Inflammatory macrophage treated with lipopolysaccharide for 1 hour (primary cell): Measurements from ENCODE around the gene GRAP2.
"Not testable (repeated sequence)": the region's sequence is repeated elsewhere in the genome, so short reads cannot be mapped to it uniquely, and the experiment has no call there.

ENCODE experiments used
- DNase-seq, 2 donors: peaks; one replicate each; pipeline ENCODE4 v3.0.0-alpha.2; 2020 to 2022

GRAP2 gene

DNA sequence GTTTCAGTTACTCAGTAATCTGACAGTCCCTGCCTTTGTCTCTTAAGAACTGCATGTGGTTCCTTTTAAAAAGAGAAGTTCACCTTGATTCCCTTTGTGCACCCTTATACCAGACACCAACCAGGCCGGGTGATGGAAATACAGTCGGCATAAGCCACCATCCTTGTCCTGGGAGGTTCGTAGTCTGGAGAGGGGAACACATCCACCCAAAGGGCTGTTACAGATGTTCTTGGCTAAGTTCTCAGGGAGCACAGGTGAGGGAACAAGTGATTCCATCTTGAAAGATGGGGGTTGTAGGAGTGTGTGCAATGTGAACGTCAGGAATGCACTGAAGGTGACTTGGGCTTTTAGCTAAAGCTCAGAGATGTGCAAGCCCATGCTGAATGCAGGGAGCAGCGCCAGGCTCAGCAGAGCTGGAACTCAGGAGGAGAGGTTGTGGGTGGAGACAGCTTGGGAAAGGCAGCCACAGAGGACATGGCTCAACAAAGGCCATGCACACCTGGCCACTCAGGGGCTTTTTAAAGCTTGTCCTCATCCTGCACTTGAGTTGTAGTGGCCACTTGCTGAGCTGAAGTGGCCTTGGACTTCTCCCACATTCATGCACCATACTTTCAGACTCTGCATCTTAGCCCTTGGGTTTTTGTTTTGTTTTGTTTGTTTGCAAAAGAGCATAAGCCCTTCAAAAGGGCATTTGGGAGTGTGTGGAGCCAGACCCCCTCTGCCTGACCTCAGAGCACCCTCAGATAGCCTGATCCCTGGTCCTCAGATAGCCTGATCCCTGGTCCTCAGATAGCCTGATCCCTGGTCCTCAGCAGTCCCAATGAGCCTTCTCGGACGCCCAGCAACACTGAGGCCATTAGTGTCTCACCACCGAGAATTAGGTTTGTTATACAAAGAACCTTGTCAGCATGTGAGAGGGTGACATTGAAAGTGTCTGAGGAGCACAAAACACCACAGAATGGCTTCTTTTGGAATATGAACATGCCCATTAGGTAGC is 46.6 kb downstream of the GRAP2 start:
- no peak for DNase-seq

DNA sequence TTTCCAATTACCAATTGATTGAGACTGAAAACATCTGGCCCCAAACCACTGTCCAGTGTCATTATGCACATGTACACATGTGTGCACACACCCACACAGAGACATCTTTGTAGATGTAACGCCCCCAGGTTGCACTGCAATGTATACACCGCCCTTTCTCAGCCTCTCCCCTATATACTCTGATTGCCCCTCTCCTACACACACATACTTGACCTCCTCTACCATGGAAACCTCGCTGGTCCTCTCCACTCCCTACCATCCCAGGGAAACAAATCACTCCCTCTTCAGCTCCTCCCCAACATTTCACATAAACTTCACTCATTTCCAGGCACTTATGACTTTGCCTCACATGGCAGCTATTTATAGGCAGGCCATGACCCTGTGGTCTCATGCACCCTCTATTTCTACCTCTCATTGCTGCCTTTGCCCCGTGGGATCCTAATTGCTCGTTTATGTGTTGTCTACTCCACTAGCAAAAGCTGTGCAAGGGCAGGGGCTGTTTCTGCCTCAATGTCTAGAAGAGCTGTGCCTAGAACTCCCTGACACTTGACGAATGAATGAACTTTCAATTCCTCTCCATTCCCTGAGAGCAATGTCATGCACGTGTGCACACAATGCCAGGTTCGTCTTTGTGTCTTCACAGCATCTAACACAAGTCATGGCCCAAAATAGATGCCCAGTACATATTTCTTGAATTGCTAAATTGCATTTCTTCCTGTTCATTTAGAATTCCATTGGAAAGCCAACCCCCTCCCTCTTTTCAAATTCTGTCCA is 49.3 kb downstream of the GRAP2 start:
- no peak for DNase-seq

DNA sequence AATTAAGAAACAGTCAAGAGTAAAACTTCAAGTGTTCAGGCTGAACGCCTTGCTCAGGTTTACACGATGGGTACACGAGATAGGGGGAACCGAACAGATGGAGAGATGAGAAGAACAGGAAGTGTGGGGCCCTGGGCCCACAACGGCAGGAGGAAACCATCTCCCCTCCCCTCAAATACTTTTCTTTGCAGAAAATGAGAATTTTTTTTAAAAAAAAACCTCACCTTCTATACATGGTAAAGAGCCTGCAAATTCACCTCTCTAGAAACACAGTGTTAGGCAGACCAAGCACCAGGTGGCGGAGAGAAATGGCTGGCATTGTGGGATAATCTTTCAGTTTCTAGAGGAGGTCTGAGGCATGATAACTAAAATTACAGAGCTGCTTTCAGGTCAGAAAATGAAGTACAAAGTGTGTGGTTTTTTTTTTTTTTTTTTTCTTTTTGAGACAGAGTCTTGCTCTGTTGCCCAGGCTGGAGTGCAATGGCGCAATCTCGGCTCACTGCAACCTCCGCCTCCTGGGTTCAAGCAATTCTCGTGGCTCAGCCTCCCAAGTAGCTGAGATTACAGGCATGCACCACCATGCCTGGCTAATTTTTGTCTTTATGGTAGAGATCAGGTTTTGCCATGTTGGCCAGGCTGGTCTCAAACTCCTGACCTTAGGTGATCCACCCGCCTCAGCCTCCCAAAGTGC is 50.9 kb downstream of the GRAP2 start:
- DNase-seq, result not testable (repeated sequence)

DNA sequence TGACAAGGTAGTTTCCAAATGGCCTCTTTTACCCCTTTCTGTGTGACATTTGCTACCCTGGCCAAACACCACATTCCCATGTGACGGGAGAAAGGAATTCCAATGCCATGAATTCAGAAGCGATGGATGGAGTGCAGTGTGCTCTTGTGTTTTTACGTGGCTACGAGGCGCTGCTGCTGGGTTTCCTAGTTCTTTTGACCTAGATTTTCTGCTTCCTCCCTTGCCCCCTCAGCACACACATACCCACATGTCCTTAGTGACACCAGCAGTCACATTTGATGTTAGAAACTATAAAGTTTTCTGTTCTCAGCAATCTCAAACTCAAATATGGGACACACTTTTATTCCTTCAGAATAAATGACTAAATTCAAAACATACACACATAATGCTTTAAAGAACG is 51.5 kb downstream of the GRAP2 start:
- DNase-seq, result no peak

DNA sequence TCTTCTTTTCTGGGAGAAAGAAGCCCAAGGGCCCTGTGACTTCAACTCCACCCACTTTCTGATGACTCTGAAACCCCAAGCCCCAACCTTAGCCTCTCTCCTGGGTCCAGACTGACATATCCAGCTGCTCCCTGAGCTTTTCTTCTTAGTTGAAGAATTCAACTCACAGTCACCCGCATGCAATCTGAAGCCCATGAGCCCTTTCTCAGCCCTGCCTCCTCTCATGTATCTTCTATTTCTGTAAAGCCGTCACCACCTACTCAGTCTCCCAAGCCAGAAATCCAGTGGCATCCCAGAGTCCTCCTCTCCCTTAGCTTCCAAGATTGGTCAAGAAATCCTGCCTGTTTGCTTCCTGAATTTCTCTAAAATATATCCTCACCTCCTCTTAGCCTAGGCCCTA is 52.2 kb downstream of the GRAP2 start:
- DNase-seq, result no peak

DNA sequence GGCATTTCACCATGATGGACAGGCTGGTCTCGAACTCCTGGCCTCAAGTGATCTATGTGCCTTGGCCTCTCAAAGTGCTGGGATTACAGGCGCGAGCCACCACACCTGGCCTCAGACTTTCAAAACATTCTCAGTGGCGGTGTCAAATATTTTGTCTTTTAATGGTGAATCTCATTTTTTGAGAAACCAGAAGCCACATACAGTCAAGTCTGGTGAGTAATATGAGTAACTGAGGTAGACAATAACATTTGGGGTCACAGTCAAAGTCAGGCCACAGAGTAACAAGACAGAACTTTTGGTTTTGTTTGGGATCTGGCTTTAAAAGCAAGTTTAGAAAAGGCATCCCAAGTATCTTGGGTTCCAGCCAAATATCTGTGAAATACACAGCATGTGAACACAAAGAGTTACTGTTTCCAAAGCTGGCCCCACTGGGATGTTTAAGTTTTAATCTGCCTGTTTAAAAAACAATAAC is 53.7 kb downstream of the GRAP2 start:
- no peak for DNase-seq

DNA sequence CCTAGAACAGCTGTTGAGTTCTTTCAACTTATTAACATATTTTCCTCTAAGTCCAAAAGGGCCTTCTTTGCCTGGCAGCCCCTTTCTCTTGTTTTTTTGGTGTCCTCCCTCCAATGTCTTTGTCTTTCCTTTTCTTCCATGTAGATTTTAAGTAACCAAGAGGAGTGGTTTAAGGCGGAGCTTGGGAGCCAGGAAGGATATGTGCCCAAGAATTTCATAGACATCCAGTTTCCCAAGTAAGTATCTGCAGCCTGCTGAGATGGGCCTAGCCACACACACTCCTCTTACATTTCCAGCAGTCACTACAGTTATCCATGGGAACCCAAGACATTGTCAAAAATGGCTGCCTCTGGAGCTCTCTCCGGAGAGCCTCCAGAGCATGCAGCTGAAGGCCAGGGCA is 54.8 kb downstream of the GRAP2 start:
- no peak for DNase-seq

DNA sequence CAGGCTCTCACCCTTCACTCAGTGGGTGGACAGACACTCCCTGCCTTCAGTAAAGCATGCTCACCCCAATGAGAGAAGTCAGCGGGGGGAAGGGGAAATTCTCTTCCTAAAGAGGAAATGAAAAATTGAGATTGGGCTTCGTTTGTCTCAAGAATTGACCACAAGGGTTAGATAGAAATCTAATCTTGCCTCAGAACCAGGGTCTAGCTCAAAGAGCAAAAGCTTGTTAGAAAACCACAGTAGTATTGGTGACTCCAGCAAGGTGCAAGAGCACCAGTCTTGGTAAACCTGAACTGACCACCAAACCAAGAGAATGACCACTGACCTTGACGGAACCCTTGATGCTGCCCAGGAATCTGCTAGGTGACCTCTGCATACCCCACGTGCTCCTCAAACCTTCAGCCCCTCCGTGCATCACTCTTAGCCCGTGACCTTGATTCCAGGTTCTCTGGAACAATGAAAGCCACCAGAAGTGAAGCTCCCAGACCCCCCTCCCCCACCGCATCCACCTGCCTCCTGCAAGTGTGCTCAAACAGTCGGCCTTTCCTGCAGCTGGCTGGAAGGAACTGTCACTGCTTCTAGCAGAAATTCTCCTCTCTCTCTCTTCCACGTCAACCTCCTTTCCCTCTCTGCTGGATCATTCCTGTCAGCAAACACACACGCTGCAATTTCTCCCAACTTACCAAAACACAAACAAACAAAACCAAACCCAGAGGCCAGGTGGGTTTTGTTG is 56.2 kb downstream of the GRAP2 start:
- DNase-seq, result peak; percentile 44 to 68

DNA sequence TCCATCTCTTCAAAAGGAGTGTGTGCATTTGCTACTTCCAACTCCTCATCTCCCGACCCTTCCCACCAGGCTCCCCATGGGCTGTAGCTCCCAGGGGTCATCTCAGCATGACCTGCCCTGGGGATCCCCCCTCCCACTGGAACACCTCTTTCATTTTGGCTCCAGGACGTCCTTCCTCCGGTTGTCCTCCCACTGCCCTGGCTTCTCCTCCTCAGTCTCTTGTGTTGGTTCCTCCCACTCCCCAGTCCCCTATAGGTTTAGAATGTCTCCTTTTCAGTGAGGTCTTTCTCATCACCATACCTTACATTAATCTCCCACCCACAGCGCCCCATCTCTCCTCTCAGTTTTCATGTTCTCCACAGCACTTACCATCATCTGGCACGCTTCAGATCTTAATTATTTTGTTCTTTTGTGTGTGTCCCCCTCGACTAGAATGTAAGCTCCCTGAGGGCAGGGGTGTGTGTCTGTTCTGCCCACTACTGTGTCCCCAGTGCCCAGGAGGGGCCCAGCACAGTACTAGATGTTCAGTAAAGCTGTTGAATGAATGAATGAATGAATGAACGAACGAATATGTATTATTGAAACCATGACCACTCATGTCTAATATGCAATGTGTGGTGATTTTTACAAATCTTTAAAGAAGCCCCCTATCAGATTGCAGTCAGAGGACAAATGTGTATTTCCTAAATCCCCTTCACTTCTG is 57.3 kb downstream of the GRAP2 start:
- no peak for DNase-seq

DNA sequence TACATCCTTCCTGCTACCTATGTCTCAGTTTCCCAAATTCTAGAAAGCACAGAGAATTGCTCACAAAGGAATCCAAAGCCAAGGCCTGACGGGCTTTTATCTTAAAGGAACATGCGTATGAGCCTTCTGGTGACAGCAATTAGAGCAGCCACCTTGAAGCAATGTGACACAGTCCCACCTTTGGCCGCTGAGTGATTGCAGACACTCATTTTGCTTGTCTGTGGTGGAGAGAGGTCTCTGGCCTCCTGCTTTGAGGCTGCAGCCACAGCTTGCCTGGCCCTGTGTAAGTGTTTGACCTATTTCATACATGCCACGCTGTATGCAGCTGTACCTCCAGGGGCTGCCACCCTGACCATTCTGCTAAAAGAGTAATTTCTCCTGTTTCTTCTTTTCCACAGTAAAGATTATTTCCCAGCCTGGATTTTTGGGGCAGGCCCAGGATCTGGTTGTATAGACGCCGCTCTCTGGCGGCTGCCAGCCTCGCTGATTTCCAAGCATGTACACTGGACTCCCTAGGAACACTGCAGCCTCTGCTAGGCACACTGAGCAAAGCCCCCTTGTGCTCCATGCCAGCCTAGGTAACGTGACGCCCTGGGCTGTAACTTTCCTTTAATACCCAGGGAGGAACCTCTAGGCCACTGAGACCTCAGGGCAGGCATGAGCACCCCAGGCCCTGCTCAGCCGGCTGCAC is 58.2 kb downstream of the GRAP2 start:
- no peak for DNase-seq

DNA sequence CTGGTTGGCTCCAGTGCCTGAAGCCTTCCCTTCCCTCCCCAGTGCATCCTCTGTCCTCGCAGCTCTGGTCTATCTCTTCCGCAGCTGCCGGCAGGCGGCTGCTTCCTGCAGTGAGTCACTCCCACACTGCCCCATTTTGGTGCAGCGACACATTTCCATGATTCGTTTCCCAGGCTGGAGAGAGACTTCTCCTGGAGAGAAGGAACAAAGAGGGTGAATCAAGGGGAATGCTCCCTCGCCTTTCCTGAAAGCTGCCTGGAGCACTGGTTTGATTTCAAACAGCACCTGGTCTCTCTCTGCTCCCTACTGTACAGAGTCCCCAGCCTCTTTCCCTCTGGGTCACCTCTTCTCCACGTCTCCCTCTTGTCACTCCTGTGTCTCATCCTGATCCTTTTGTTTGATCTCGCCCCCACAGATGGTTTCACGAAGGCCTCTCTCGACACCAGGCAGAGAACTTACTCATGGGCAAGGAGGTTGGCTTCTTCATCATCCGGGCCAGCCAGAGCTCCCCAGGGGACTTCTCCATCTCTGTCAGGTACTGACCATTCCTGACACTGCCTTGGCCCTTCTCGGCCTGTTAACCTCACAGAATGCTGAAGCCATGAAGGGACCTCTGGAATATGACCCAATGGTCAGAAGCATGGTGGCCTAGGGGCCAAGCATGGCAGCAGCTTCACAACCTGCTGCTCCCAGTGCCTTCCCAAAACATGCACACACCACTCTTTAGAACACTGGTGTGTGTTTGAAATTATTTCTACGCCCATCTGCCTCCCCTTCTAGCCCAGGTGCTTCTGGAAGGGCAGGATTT is 59.0 kb downstream of the GRAP2 start, which contains the start of gene TMA7B:
TSS of gene TMA7B (plus strand) at position 758 of the 808 bp plus-strand sequence. CDS start 3,978 bp downstream, outside the sequence.
- DNase-seq, result peak; percentile 34 to 41

DNA sequence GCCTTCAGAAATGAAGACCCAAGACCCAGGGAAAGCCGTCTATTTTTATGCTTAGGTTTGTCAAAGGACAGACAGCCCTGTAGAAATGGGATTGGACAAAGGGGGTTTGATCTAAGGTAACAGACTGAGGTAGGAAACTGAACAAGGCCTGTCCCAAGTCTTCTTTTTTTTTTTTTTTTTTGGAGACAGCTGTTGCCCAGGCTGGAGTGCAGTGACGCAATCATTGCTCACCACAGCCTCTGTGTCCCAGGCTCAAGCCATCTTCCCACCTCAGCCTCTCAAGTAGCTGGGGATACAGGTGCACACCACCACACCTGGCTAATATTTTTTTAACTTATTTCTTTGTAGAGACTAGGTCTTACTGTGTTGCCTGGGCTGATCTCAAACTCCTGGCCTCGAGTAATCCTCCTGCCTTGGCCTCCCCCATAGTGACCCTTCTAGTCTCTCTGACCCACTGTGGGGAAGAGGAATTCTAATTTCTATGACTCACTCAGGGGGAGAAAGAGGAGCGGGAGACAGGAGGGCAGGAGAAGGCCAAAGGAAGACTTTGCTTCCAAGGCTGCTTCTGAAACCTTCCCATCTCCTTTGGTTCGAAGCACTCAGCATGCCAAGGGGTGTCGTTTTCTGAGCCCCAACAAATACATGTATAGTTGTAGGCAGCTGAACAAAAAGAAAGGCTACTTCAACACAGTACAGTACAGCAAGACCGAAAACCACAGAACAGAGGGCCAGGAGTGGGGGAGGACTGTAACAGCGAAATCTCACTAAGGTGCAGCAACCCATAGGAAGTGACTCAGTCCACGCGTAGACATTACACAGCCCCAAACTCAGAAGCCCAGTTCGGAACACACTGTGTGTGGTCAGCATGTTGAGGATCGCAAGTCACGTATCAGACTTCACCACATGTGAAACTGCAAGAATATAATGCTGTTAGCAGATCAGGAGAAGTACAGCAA is 60.2 kb downstream of the GRAP2 start:
- DNase-seq, result peak; percentile 67 to 70

DNA sequence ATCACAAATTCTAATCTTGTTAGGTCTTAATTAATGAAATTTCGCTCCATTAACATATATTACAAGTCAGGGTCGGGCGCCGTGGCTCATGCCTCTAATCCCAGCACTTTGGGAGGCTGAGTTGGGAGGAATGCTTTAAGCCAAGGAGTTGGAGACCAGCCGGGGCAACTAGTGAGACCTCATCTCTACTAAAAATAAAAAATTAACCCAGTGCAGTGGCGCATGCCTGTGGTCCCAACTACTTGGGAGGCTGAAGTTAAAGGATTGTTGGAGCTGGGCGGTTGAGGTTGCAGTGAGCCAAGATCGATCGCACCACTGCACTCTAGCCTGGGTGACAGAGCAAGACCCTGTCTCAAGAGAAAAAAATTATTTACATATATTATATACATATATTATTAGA is 61.2 kb downstream of the GRAP2 start:
- no peak for DNase-seq

DNA sequence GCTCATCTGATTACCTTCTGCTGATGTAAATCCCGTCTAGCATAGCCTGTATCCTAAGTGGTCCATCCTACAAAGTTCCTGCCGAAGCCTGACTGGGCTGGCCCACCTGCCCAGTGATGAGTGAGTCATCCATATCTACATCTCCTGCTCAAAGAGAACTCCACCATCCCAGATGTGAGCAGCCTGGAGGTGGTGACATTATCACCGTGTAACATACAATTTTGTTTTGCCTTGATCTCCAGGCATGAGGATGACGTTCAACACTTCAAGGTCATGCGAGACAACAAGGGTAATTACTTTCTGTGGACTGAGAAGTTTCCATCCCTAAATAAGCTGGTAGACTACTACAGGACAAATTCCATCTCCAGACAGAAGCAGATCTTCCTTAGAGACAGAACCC is 64.9 kb downstream of the GRAP2 start:
- no peak for DNase-seq

DNA sequence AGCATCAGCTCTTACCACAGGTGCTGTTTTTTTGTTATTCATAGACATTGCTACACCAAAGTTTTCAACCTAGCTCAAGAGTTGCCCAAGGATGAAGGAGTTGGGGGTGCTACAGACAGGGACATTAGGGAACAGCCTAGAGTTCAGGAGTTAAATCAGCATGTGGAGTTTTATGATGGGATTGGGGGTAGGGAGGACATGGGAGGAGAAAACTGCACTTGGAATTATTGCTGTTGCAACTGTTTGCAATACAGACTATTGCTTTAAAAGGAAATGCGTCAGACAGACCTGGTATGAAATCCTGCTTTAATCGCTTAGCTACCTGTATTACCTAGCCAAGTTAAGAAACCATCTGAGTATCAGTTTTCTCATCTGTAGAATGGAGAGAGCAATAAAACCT is 65.6 kb downstream of the GRAP2 start:
- DNase-seq, result no peak

DNA sequence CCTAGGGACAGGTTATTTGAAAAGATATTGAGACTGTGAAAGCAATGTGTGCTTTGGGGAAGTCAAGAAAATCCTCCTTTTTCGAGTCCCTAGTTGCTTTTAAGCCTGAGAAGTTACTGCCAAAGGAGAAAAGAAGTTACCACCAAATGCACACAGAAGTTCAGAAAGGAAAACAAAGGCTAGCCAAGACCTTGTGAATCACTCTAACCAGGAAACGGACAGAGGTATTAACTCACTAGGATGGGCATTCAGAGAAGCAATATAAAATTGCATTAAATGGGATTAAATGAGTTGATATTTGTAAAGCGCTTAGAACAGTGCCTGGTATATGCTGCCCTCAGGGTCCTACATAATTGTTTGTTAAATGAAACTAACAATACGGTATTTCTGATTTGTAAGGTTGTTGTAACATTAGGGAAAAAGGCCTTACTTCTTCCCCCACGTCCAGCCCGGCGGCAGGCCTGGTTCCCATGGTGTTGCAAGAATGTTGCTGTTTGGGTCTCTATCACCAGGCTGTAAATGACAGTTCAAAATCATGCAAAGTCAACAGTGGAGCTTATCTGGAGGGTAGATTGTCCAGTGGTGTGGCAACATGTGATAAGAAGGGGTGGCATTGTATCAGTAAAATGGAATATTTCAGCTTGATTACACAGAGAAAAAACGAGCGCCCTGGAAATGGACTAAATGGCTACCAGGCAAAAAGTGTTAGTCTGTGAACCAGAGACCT is 66.4 kb downstream of the GRAP2 start:
- DNase-seq, result no peak

DNA sequence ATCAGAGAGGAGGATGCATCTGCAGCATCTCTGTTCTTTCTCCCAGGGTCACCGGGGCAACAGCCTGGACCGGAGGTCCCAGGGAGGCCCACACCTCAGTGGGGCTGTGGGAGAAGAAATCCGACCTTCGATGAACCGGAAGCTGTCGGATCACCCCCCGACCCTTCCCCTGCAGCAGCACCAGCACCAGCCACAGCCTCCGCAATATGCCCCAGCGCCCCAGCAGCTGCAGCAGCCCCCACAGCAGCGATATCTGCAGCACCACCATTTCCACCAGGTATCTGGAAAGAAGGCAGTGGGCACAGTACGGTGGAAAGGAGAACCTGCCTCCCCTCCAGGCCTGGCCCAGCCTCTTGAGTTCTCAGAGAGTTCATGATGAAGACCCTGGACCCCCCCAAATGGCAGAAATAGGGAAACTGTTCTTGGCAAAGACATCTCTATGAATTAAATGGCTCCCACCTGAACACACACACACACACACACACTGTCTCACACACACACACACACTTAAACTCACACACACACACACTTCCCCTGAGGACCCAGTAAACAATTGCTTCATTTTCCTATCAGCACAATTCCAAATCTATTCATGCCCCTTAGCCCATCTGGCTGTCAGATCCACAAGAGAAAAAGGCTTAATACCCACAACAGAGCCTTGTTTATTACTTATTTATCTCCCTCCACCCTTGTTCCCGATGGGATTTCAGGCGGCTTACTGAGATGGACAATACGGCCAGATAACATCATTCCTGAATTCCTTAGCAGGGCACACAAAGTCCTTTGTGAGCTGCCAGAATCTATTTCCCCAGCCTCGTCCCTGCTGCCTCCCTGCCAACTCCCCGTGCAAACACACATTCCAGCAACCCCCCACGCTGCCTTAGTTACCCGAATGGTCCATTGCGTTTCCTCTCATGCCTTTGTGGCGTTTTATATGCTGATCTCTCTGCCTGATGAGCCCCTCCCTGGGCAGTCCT is 67.4 kb downstream of the GRAP2 start:
- DNase-seq, result no peak
